IMR-90 (cell line): ENCODE data around the gene NDP. TPM values are rescaled to one million over a fixed set of nuclear protein-coding genes. Genes with fewer than 3 reads are reported as not detected.

Experiments used
- ATAC-seq: fragments of 200-7000 bp; cut with Tn5 transposase; 2 replicates; pipeline ENCODE4 v1.9.1; 2020; ENCODE audit warnings: low read depth, mild to moderate bottlenecking, moderate library complexity
- BruUV-seq: library from RNA; stranded (reverse); fragments of 400-500 nt; replicated peaks from 2 replicates; lab custom pipeline; 2021; lab: Mats Ljungman, UMichigan
- CTCF ChIA-PET: fragments of 300-600 bp; formaldehyde crosslinking; extraction: SDS; loops from one replicate; lab custom pipeline; 2021; ENCODE audit warnings: antibody characterized with exemption; lab: Yijun Ruan, JAX
- POLR2A ChIA-PET: fragments of 300-600 bp; sonication (Branson Sonifier 250); formaldehyde crosslinking; loops from one replicate; lab custom pipeline; 2022; ENCODE audit warnings: antibody characterized with exemption; ENCODE audit not compliant: unreplicated experiment; lab: Charles Lee
- DNase-seq: peaks from one replicate; pipeline ENCODE4 v3.0.0; 2013
- H2AFZ ChIP-seq: replicated peaks from 2 replicates; pipeline ENCODE3; 2013; ENCODE audit warnings: low read length, mild to moderate bottlenecking; ENCODE audit not compliant: poor library complexity
- H2AK5ac ChIP-seq: 2 replicates; pipeline ENCODE4 v1.6.1; 2013; ENCODE audit warnings: low read depth, low read length, inconsistent platforms
- H2AK9ac ChIP-seq: replicated peaks from 2 replicates; pipeline ENCODE3; 2013; ENCODE audit warnings: mild to moderate bottlenecking, low read depth, low read length, moderate library complexity; ENCODE audit not compliant: poor library complexity
- H2BK120ac ChIP-seq: 2 replicates; pipeline ENCODE4 v1.6.1; 2013; ENCODE audit warnings: low read depth, low read length, inconsistent platforms
- H2BK15ac ChIP-seq: 3 replicates; pipeline ENCODE4 v1.6.1; 2013; ENCODE audit warnings: low read depth, low read length, inconsistent platforms
- H2BK20ac ChIP-seq: 2 replicates; pipeline ENCODE4 v1.6.1; 2013; ENCODE audit warnings: low read depth, mild to moderate bottlenecking, inconsistent platforms, low read length, moderate library complexity
- H2BK5ac ChIP-seq: 2 replicates; pipeline ENCODE4 v1.6.1; 2013; ENCODE audit warnings: mild to moderate bottlenecking, low read depth, low read length, inconsistent platforms; ENCODE audit not compliant: poor library complexity, severe bottlenecking
- H3K14ac ChIP-seq: replicated peaks from 2 replicates; pipeline ENCODE4 v1.6.1; 2013; ENCODE audit warnings: low read depth, low read length, inconsistent platforms
- H3K18ac ChIP-seq: 2 replicates; pipeline ENCODE4 v1.6.1; 2013; ENCODE audit warnings: low read depth, low read length, control low read depth
- H3K23ac ChIP-seq: 2 replicates; pipeline ENCODE4 v1.6.1; 2013; ENCODE audit warnings: low read depth, low read length, inconsistent platforms
- H3K27ac ChIP-seq: 2 replicates; pipeline ENCODE4 v1.5.1; 2013; ENCODE audit warnings: mild to moderate bottlenecking, control low read depth, low read length; ENCODE audit not compliant: insufficient read depth
- H3K27me3 ChIP-seq: 2 replicates; pipeline ENCODE4 v1.6.1; 2013; ENCODE audit warnings: low read length; ENCODE audit not compliant: control insufficient read depth, insufficient read depth
- H3K36me3 ChIP-seq: 2 replicates; pipeline ENCODE4 v1.6.1; 2013; ENCODE audit warnings: low read length, mixed read lengths; ENCODE audit not compliant: control insufficient read depth, insufficient read depth
- H3K4ac ChIP-seq: 2 replicates; pipeline ENCODE4 v1.6.1; 2013; ENCODE audit warnings: low read depth, low read length, inconsistent platforms
- H3K4me1 ChIP-seq: 2 replicates; pipeline ENCODE4 v1.6.1; 2013; ENCODE audit warnings: low read length, mixed read lengths; ENCODE audit not compliant: control insufficient read depth, insufficient read depth
- H3K4me2 ChIP-seq: 2 replicates; pipeline ENCODE4 v1.6.1; 2013; ENCODE audit warnings: low read depth, mild to moderate bottlenecking, control low read depth, low read length, moderate library complexity
- H3K4me3 ChIP-seq: 2 replicates; pipeline ENCODE4 v1.5.1; 2013; ENCODE audit warnings: low read depth, mild to moderate bottlenecking, control low read depth, low read length, moderate library complexity; ENCODE audit not compliant: insufficient read depth
- H3K56ac ChIP-seq: 2 replicates; pipeline ENCODE4 v1.6.1; 2013; ENCODE audit warnings: low read length, inconsistent platforms; ENCODE audit not compliant: insufficient read depth; ENCODE audit errors: extremely low read depth
- H3K79me1 ChIP-seq, 2 experiments: 2 replicates each; pipeline ENCODE4 v1.6.1; 2013; ENCODE audit warnings: low read length in 2 of 2, inconsistent platforms in 1 of 2, low read depth in 1 of 2
- H3K9ac ChIP-seq: 2 replicates; pipeline ENCODE4 v1.6.1; 2013; ENCODE audit warnings: low read depth, low read length, control low read depth
- H3K9me1 ChIP-seq: 2 replicates; pipeline ENCODE4 v1.6.1; 2013; ENCODE audit warnings: low read length, inconsistent platforms; ENCODE audit not compliant: insufficient read depth
- H3K9me3 ChIP-seq: 2 replicates; pipeline ENCODE4 v1.6.1; 2013; ENCODE audit warnings: low read length; ENCODE audit not compliant: control insufficient read depth, insufficient read depth
- H4K20me1 ChIP-seq: 2 replicates; pipeline ENCODE4 v1.6.1; 2013; ENCODE audit warnings: low read length, inconsistent platforms; ENCODE audit not compliant: insufficient read depth
- H4K5ac ChIP-seq: 2 replicates; pipeline ENCODE4 v1.6.1; 2013; ENCODE audit warnings: mild to moderate bottlenecking, low read depth, low read length, control low read depth
- H4K8ac ChIP-seq, 2 experiments: 2 replicates each; pipeline ENCODE4 v1.6.1; 2013; ENCODE audit warnings: low read depth in 2 of 2, low read length in 2 of 2, control low read depth in 1 of 2, inconsistent platforms in 1 of 2
- H4K91ac ChIP-seq: 2 replicates; pipeline ENCODE4 v1.6.1; 2013; ENCODE audit warnings: low read depth, low read length, inconsistent platforms; ENCODE audit not compliant: insufficient read depth
- BHLHE40 ChIP-seq: fragments of 150-350 bp; IDR thresholded peaks from 2 replicates; pipeline ENCODE4 v1.6.1; 2016; ENCODE audit warnings: mild to moderate bottlenecking, low read depth, low read length
- CEBPB ChIP-seq: IDR thresholded peaks from 2 replicates; pipeline ENCODE4 v1.6.1; 2012; ENCODE audit warnings: low read depth, low read length, improper control_type of control experiment
- FOS ChIP-seq: fragments of 150-350 bp; IDR thresholded peaks from 2 replicates; pipeline ENCODE4 v1.6.1; 2016; ENCODE audit warnings: low read depth, low read length
- MAFK ChIP-seq: IDR thresholded peaks from 2 replicates; pipeline ENCODE4 v1.6.1; 2012; ENCODE audit warnings: low read depth, low read length, improper control_type of control experiment
- MAZ ChIP-seq: IDR thresholded peaks from 2 replicates; pipeline ENCODE4 v1.6.1; 2012; ENCODE audit warnings: low read depth, mild to moderate bottlenecking, low read length, improper control_type of control experiment, moderate library complexity, borderline replicate concordance
- MXI1 ChIP-seq: IDR thresholded peaks from 2 replicates; pipeline ENCODE4 v1.6.1; 2012; ENCODE audit warnings: low read depth, mild to moderate bottlenecking, low read length, moderate library complexity, borderline replicate concordance
- NFE2L2 ChIP-seq: fragments of 150-350 bp; IDR thresholded peaks from 2 replicates; pipeline ENCODE4 v1.6.1; 2016; ENCODE audit warnings: low read depth, mild to moderate bottlenecking, low read length
- POLR2A ChIP-seq: IDR thresholded peaks from 2 replicates; pipeline ENCODE4 v1.6.1; 2012; ENCODE audit warnings: mild to moderate bottlenecking, low read depth, low read length
- RCOR1 ChIP-seq: IDR thresholded peaks from 2 replicates; pipeline ENCODE4 v1.6.1; 2012; ENCODE audit warnings: mild to moderate bottlenecking, low read length, improper control_type of control experiment; ENCODE audit not compliant: insufficient replicate concordance
- SMC3 ChIP-seq: fragments of 150-350 bp; IDR thresholded peaks from 2 replicates; pipeline ENCODE4 v1.6.1; 2016; ENCODE audit warnings: low read depth, mild to moderate bottlenecking, antibody characterized with exemption, low read length, moderate library complexity
- WGBS, 2 experiments: methylation state at CpG; one replicate each; pipeline versions ENCODE4 v1.1.5 to v1.1.7; 2013; ENCODE audit warnings: missing lambda C conversion rate in 2 of 2; ENCODE audit not compliant: insufficient read length in 1 of 2; ENCODE audit errors: extremely low coverage in 2 of 2; 5-methylcytosine and 5-hydroxymethylcytosine counted together
- dilution Hi-C: fragments of 300-500 bp; cut with HindIII; formaldehyde crosslinking; loops from one replicate; pipeline ENCODE4 v1.14.3; 2018; ENCODE audit warnings: low sequenced_read_pairs; ENCODE audit not compliant: unreplicated experiment
- in situ Hi-C: fragments of 300-500 bp; cut with MboI; formaldehyde crosslinking; loops from 3 replicates; pipeline ENCODE4 v1.14.3; 2019; ENCODE audit warnings: low sequenced_read_pairs, inconsistent platforms, mixed read lengths
- intact Hi-C: fragments of 100-400 bp; cut with micrococcal nuclease; formaldehyde crosslinking; loops from 2 replicates; pipeline ENCODE4 v1.10.0; 2022
- polyA plus RNA-seq, 3 experiments: library from polyadenylated mRNA; depleted of rRNA; stranded (reverse); fragments of >200 nt; gene quantifications; 2 replicates each; pipeline ENCODE4 v1.2.3, GENCODE V29; 2012; ENCODE audit warnings: low replicate concordance in 1 of 3
- total RNA-seq: library from RNA; depleted of rRNA; stranded (reverse); fragments of >200 nt; gene quantifications from 2 replicates; pipeline ENCODE4 v1.2.3, GENCODE V29; 2012
- TF ChIP-seq, protein P1 (sequence below): fragments of 150-350 bp; IDR thresholded peaks from 2 replicates; pipeline ENCODE4 v1.6.1; 2017; ENCODE audit warnings: mild to moderate bottlenecking, antibody characterized with exemption, low read length, low read depth
- TF ChIP-seq, protein P2 (sequence below): fragments of 150-350 bp; IDR thresholded peaks from 2 replicates; pipeline ENCODE4 v1.6.1; 2016; ENCODE audit warnings: low read depth, mild to moderate bottlenecking, low read length, moderate library complexity, borderline replicate concordance
- TF ChIP-seq, protein P3 (sequence below): conservative IDR thresholded peaks from 2 replicates; pipeline ENCODE4 v1.5.1; 2012; ENCODE audit warnings: mild to moderate bottlenecking, low read depth, low read length, improper control_type of control experiment

The NDP gene
- total and polyA plus RNA-seq, 2 of the 4 experiments (the other 2 are of a cell fraction) = 0.36 to 0.39 TPM

DNA sequence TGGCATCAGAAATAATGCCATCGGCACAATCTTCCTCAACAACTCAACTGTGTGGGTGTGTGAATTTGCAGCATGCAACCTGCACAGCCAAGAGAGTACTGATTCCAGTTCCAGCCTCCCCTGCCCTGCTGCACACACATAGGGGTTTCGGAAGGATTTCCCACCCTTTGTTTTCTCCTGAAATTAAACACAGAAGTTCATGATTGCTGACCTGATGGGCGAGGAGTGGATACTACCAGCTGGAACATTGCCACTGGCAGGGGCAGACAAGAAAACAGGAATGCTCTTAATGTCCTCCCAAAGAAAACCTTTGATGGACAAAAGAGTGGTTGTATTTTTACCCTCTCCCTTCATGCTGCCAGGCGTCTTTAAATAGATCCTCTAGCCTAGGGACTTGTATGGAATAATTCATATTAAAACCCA lies 4.8 kb downstream of the NDP start (continued):
- TF ChIP-seq CEBPB = no peak
- TF ChIP-seq BHLHE40 = no peak
- TF ChIP-seq, protein P1, sequence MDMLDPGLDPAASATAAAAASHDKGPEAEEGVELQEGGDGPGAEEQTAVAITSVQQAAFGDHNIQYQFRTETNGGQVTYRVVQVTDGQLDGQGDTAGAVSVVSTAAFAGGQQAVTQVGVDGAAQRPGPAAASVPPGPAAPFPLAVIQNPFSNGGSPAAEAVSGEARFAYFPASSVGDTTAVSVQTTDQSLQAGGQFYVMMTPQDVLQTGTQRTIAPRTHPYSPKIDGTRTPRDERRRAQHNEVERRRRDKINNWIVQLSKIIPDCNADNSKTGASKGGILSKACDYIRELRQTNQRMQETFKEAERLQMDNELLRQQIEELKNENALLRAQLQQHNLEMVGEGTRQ = no peak

DNA sequence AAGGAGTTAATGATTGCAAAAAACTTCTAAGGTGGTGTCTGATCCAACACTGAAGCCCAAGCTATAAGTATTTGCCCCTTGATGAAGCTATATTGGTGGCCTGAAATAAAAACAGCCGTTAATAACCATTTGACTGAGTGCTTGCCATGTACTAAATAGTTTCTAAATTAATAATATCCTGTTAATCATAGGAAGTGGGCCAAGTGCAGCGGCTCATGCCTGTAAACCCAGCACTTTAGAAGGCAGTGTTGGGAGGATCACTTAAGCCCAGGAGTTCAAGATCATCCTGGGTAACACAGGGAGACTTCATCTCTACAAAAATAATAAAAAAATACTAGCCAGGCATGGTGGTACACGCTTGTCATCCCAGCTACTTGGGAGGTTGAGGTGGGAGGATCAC lies 8.3 kb downstream of the NDP start:
- Histone ChIP-seq H3K23ac (no peak overlapping the region), H3K4me2 (no peak overlapping the region), H3K18ac (no peak overlapping the region), H2BK15ac (no peak overlapping the region), H4K8ac (no peak overlapping the region), H2AK5ac (no peak overlapping the region), H3K9ac (no peak overlapping the region), H3K14ac (no peak overlapping the region), H3K9me3 (no peaks in the 10 kb centered on the region), H2BK120ac (no peak overlapping the region), H3K36me3 (no peaks in the 10 kb centered on the region), H4K20me1 (no peaks in the 10 kb centered on the region), H2AK9ac (no peak overlapping the region), H3K4ac (no peak overlapping the region), H3K79me1 (no peaks in the 10 kb centered on the region), H2BK5ac (no peak overlapping the region), H3K27ac (no peak overlapping the region), H3K4me1 (no peaks in the 10 kb centered on the region), H4K5ac (no peak overlapping the region), H2BK20ac (no peak overlapping the region), H4K91ac (no peak overlapping the region), H3K9me1 (no peaks in the 10 kb centered on the region), H2AFZ (no peak overlapping the region), H3K4me3 (no peak overlapping the region), H3K56ac (no peak overlapping the region), H3K27me3 (peaks cover 7% of the 10 kb centered on the region)
- POLR2A ChIA-PET = no interaction called here
- in situ Hi-C loops = loop anchor here (25.0 kb wide), 2 partner anchors 1097 to 1222 kb away; no protein-coding TSS in a partner anchor
- BruUV-seq = no TSS peak
- ATAC-seq (no peak), DNase-seq (no peak)
- CTCF ChIA-PET = no interaction called here
- dilution Hi-C loops = no loop called here
- intact Hi-C loops = no loop called here
- no CpG with 5 or more reads among the region's 3 CpGs for WGBS, 2 experiments
- TF ChIP-seq MXI1 (no peak), POLR2A (no peak), MAZ (no peak), CEBPB (no peak), RCOR1 (no peak), MAFK (no peak), SMC3 (no peak), NFE2L2 (no peak), FOS (no peak)
- TF ChIP-seq, protein P2, sequence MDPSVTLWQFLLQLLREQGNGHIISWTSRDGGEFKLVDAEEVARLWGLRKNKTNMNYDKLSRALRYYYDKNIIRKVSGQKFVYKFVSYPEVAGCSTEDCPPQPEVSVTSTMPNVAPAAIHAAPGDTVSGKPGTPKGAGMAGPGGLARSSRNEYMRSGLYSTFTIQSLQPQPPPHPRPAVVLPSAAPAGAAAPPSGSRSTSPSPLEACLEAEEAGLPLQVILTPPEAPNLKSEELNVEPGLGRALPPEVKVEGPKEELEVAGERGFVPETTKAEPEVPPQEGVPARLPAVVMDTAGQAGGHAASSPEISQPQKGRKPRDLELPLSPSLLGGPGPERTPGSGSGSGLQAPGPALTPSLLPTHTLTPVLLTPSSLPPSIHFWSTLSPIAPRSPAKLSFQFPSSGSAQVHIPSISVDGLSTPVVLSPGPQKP = no peak
- TF ChIP-seq, protein P3, sequence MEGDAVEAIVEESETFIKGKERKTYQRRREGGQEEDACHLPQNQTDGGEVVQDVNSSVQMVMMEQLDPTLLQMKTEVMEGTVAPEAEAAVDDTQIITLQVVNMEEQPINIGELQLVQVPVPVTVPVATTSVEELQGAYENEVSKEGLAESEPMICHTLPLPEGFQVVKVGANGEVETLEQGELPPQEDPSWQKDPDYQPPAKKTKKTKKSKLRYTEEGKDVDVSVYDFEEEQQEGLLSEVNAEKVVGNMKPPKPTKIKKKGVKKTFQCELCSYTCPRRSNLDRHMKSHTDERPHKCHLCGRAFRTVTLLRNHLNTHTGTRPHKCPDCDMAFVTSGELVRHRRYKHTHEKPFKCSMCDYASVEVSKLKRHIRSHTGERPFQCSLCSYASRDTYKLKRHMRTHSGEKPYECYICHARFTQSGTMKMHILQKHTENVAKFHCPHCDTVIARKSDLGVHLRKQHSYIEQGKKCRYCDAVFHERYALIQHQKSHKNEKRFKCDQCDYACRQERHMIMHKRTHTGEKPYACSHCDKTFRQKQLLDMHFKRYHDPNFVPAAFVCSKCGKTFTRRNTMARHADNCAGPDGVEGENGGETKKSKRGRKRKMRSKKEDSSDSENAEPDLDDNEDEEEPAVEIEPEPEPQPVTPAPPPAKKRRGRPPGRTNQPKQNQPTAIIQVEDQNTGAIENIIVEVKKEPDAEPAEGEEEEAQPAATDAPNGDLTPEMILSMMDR = no peak
- TF ChIP-seq, protein P1 = no peak
